Spleen (tissue), 11 donors: ENCODE data around the gene FSIP2. TPM values are rescaled to one million over a fixed set of nuclear protein-coding genes. Genes with fewer than 3 reads are reported as not detected.
"Not testable (repeated sequence)": the region's sequence is repeated elsewhere in the genome, so short reads cannot be mapped to it uniquely, and the experiment has no call there.

Source experiments
- DNase-seq: peaks from one replicate; pipeline ENCODE4 v3.0.0-alpha.2; 2020
- H3K27ac ChIP-seq, 8 donors: fragments of 200-600 bp; sonication (generic) in 7 of 8; 1 replicate in 4 of 8; 2 replicates in 4 of 8; pipeline versions ENCODE4 v1.5.0 to v1.8.0; 2016 to 2021; ENCODE audit warnings: inconsistent platforms in 4 of 8, mild to moderate bottlenecking in 4 of 8, moderate library complexity in 1 of 8
- H3K27me3 ChIP-seq, 7 donors: fragments of 200-600 bp; sonication (generic) in 6 of 7; replicated peaks in 1 of 7; 1 replicate in 4 of 7; 2 replicates in 3 of 7; pipeline versions ENCODE4 v1.5.0 to v1.8.0; 2016 to 2021; ENCODE audit warnings: inconsistent platforms in 3 of 7, mild to moderate bottlenecking in 1 of 7
- H3K36me3 ChIP-seq, 6 donors: fragments of 200-600 bp; sonication (generic) in 5 of 6; 1 replicate in 4 of 6; 2 replicates in 2 of 6; pipeline versions ENCODE4 v1.5.0 to v1.8.0; 2016 to 2021; ENCODE audit warnings: inconsistent platforms in 2 of 6
- H3K4me1 ChIP-seq, 6 donors: fragments of 200-600 bp; sonication (generic) in 5 of 6; 1 replicate in 3 of 6; 2 replicates in 3 of 6; pipeline versions ENCODE4 v1.5.0 to v1.8.0; 2016 to 2021; ENCODE audit warnings: inconsistent platforms in 3 of 6
- H3K4me3 ChIP-seq, 8 donors: fragments of 200-600 bp; sonication (generic) in 7 of 8; 1 replicate in 4 of 8; 2 replicates in 4 of 8; pipeline versions ENCODE4 v1.5.0 to v1.8.0; 2016 to 2021; ENCODE audit warnings: inconsistent platforms in 4 of 8, mild to moderate bottlenecking in 4 of 8, moderate library complexity in 2 of 8
- H3K9me3 ChIP-seq, 8 donors: fragments of 200-600 bp; sonication (generic) in 7 of 8; 1 replicate in 4 of 8; 2 replicates in 4 of 8; pipeline versions ENCODE4 v1.5.0 to v1.8.0; 2016 to 2021; ENCODE audit warnings: inconsistent platforms in 4 of 8
- POLR2A ChIP-seq, 3 donors: fragments of 450-650 bp; IDR thresholded peaks; one replicate each; pipeline ENCODE4 v1.5.1; 2017; ENCODE audit warnings: antibody characterized with exemption in 3 of 3, mild to moderate bottlenecking in 1 of 3
- POLR2AphosphoS5 ChIP-seq, 3 donors: sonication (generic); formaldehyde crosslinking; IDR thresholded peaks; one replicate each; pipeline ENCODE4 v1.5.1; 2017; ENCODE audit warnings: antibody characterized with exemption in 3 of 3
- WGBS, 5 donors: extraction: QIAGEN DNeasy Blood & Tissue Kit in 3 of 5; methylation state at CpG; one replicate each; pipeline versions ENCODE4 v1.1.5 to v1.1.7; 2013 to 2018; 5-methylcytosine and 5-hydroxymethylcytosine counted together
- intact Hi-C: fragments of 100-400 bp; cut with DNase I; formaldehyde crosslinking; loops from one replicate; pipeline ENCODE4 v1.15.0; 2023; ENCODE audit warnings: low total_unique reads
- polyA plus RNA-seq, 3 donors: library from polyadenylated mRNA; stranded (reverse); fragments of 200-250 nt; gene quantifications; one replicate each; pipeline ENCODE4 v1.2.1, GENCODE V29; 2013
- total RNA-seq, 7 donors: library from RNA; depleted of rRNA in 3 of 7; stranded (reverse); fragments of >200 nt in 3 of 7; fragmentation: NEBNext Ultra II Directional in 4 of 7; extraction: Animal tissue kit (Norgen Biotek cat#: 25700) in 4 of 7; gene quantifications; one replicate each; pipeline versions ENCODE4 v1.1.0 to v1.2.1, GENCODE V29; 2016 to 2021
- TF ChIP-seq, protein P1 (sequence below), 11 experiments: fragments of 200-600 bp in 7 of 11; fragments of 450-650 bp in 4 of 11; sonication (generic) in 4 of 11; IDR thresholded peaks in 8 of 11; conservative IDR thresholded peaks in 3 of 11; 1 replicate in 7 of 11; 2 replicates in 4 of 11; pipeline versions ENCODE4 v1.4.0 to v1.8.0; 2016 to 2021; ENCODE audit warnings: antibody characterized with exemption in 11 of 11, inconsistent platforms in 4 of 11, mild to moderate bottlenecking in 1 of 11
- donor health status: healthy with polysubstance abuse.
- donor health status: DM: no; HTN: no; CAD: no; lungs with moderate emphysema.
- donor health status: DM: no; HTN: no; CAD: no.
- donor health status: Bipolar disorder and iron deficiency.
- donor health status: healthy.
- donor health status: DM: no; HTN: no; CAD: no.
- donor health status: DM: yes; HTN: yes; CAD: no.

FSIP2 gene
- total and polyA plus RNA-seq, 10 donors: 0.03 to 2.6 (median 0.36) TPM

DNA sequence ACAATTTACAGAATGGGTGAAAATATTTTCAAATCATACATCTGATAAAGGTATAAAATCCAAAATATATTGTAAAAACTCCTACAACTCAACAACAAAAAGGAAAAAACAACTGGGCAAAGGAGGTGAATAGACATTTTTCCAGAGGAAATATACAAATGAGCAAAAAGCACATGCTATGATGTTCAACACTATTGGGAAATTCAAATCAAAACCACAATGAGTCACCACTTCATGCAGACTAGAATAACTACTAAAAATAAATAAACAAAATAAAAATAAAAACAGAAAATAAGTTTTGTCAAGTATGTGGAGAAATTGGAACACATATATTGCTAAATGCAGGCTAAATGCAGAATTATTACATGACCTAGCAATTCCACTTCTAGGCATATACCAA is 120.9 kb downstream of the FSIP2 start:
- peaks cover 0 to 18% (median 8%) of the 10 kb centered on the region in 8 donors for H3K9me3 ChIP-seq
- TF ChIP-seq POLR2A (IDR thresholded peaks at IDR 0.05) (no peak), POLR2AphosphoS5 (IDR thresholded peaks at IDR 0.05) (no peak)
- TF ChIP-seq, protein P1, sequence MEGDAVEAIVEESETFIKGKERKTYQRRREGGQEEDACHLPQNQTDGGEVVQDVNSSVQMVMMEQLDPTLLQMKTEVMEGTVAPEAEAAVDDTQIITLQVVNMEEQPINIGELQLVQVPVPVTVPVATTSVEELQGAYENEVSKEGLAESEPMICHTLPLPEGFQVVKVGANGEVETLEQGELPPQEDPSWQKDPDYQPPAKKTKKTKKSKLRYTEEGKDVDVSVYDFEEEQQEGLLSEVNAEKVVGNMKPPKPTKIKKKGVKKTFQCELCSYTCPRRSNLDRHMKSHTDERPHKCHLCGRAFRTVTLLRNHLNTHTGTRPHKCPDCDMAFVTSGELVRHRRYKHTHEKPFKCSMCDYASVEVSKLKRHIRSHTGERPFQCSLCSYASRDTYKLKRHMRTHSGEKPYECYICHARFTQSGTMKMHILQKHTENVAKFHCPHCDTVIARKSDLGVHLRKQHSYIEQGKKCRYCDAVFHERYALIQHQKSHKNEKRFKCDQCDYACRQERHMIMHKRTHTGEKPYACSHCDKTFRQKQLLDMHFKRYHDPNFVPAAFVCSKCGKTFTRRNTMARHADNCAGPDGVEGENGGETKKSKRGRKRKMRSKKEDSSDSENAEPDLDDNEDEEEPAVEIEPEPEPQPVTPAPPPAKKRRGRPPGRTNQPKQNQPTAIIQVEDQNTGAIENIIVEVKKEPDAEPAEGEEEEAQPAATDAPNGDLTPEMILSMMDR (IDR thresholded peaks at IDR 0.05 in 8 of 11, conservative IDR thresholded peaks at IDR 0.05 in 3 of 11): no peak
- DNase-seq: no peak
- no peak overlapping the region for H3K4me3 ChIP-seq
- no peaks in the 10 kb centered on the region for H3K4me1 ChIP-seq
- no peaks in the 10 kb centered on the region for H3K36me3 ChIP-seq
- H3K27me3 ChIP-seq: no peaks in the 10 kb centered on the region
- intact Hi-C loops: no loop called here
- H3K27ac ChIP-seq: no peak overlapping the region

DNA sequence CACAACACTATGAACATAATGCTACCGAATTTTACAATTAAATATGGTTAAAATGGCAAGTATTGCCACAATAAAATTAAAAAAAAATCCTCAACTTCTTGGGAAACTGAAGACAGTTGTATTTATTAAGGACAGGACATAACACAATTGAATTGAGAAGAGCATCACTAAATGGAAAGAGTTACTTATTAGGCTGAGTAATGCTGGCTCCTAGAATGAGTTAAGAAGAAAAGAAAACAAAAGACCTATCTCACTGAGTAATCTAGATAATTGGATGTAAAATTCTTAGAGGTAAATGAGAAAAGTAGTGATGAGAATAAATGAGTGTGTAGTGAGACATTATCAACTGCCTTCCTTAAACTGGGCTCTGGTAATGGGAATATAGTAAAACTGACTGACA is 121.7 kb downstream of the FSIP2 start:
- DNase-seq: no peak
- WGBS, 5 donors: 53 to 80% (median 66%) methylated on average over 1 of the region's 1 CpG
- intact Hi-C loops: no loop called here
- Histone ChIP-seq H3K4me3 (no peak overlapping the region), H3K27me3 (no peaks in the 10 kb centered on the region), H3K36me3 (no peaks in the 10 kb centered on the region), H3K4me1 (no peaks in the 10 kb centered on the region), H3K9me3 (peaks cover 0 to 20% (median 4%) of the 10 kb centered on the region in 8 donors), H3K27ac (no peak overlapping the region)
- TF ChIP-seq, protein P1 (IDR thresholded peaks at IDR 0.05 in 8 of 11, conservative IDR thresholded peaks at IDR 0.05 in 3 of 11): no peak
- TF ChIP-seq POLR2AphosphoS5 (IDR thresholded peaks at IDR 0.05) (no peak), POLR2A (IDR thresholded peaks at IDR 0.05) (no peak)

DNA sequence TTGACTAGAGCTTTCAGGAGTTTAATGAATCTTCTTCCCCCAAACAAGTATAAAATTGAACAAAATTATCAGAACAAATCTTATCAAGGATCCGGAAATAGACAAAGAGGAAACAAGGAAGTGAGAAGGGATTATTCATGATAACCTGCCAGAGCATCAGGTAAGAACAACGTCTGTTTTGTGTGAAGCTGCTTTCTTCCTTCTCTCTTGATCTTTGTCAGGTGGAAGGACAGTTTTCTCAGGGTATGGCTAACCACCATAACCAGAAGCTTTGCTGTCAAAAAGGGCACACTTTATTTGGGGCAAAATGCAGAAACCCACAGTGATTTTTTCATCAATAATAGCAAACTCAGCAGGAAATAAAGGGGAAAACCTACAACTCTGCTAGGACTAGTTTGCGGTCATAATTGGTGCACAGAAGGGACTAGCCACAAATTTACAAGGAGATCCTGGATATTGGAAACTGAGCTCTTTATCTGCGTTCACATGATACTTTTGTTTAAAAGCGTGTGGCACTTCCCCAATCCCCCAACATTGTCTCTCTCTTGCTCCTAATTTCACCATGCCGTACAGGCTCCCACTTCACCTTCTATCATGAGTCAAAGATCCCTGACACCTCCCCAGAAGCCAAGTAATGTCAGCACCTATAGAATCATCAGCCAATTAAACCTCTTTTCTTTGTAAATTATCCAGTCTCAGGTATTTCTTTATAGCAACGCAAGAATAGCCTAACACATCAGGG is 124.2 kb downstream of the FSIP2 start:
- Histone ChIP-seq H3K27me3 (no peaks in the 10 kb centered on the region), H3K36me3 (no peaks in the 10 kb centered on the region), H3K27ac (no peak overlapping the region), H3K4me1 (no peaks in the 10 kb centered on the region), H3K4me3 (no peak overlapping the region), H3K9me3 (peaks cover 0 to 13% (median 0%) of the 10 kb centered on the region in 8 donors)
- 82 to 91% (median 86%) methylated on average over 7 of the region's 7 CpGs for WGBS, 5 donors
- TF ChIP-seq POLR2A (IDR thresholded peaks at IDR 0.05) (no peak), POLR2AphosphoS5 (IDR thresholded peaks at IDR 0.05) (no peak)
- TF ChIP-seq, protein P1 (IDR thresholded peaks at IDR 0.05 in 8 of 11, conservative IDR thresholded peaks at IDR 0.05 in 3 of 11): no peak
- intact Hi-C loops: no loop called here
- DNase-seq: no peak

DNA sequence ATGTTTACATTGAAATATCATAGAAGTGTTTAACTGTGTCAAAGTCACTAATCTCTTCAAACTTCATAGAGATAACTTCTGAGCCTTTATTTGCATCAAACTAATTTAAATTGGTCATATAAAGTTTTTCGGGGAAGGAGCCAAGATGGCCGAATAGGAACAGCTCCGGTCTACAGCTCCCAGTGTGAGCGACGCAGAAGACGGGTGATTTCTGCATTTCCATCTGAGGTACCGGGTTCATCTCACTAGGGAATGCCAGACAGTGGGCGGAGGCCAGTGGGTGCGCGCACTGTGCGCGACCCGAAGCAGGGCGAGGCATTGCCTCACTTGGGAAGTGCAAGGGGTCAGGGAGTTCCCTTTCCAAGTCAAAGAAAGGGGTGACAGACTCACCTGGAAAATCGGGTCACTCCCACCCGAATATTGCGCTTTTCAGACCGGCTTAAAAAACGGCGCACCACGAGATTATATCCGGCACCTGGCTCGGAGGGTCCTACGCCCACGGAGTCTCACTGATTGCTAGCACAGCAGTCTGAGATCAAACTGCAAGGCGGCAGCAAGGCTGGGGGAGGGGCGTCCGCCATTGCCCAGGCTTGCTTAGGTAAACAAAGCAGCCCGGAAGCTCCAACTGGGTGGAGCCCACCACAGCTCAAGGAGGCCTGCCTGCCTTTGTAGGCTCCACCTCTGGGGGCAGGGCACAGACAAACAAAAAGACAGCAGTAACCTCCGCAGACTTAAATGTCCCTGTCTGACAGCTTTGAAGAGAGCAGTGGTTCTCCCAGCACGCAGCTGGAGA is 126.1 kb downstream of the FSIP2 start:
- intact Hi-C loops: not testable (repeated sequence)
- peak; percentile 49 for DNase-seq

More for the DNA sequence above, 126.1 kb downstream of the FSIP2 start:
- not testable (repeated sequence) for H3K36me3 ChIP-seq, H3K4me1 ChIP-seq, H3K4me3 ChIP-seq, H3K27me3 ChIP-seq, H3K27ac ChIP-seq
- H3K9me3 ChIP-seq: peaks cover 0 to 13% (median 0%) of the 10 kb centered on the region in 8 donors
- WGBS, 5 donors: 89 to 92% (median 91%) methylated on average over 22 to 31 of the region's 31 CpGs
